Measurements from ENCODE around the gene DCLRE1C.

DNA sequence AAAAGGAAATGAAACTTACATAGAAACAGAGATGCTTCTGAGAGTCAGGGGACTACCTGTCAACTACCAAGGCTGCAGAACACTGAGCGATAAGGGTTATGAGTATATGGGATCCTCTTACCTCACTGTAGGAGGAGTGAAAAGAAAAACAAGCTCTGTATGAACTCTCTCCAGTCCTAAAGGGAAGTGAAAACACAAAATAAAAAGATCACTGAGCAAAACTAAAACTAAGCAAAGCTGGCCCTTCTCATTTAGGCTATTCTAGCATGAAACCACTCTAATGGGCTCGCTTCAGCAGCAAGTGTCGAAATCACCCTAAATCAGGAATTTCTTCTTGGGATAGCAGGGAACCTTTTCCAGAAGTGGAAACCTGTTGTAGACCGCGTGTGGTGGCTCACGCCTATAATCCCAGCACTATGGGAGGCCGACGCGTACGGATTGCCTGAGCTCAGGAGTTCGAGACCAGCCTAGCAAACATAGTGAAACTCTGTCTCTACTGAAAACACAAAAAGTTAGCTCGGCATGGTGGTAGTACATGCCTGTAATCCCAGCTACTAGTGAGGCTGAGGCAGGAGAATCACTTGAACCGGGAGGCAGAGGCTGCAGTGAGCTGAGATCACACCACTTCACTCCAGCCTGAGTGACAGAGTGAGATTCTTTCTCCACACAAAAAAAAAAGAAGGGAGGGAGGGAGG, 27.0 kb downstream of the DCLRE1C start:
- TF ChIP-seq, protein P1, sequence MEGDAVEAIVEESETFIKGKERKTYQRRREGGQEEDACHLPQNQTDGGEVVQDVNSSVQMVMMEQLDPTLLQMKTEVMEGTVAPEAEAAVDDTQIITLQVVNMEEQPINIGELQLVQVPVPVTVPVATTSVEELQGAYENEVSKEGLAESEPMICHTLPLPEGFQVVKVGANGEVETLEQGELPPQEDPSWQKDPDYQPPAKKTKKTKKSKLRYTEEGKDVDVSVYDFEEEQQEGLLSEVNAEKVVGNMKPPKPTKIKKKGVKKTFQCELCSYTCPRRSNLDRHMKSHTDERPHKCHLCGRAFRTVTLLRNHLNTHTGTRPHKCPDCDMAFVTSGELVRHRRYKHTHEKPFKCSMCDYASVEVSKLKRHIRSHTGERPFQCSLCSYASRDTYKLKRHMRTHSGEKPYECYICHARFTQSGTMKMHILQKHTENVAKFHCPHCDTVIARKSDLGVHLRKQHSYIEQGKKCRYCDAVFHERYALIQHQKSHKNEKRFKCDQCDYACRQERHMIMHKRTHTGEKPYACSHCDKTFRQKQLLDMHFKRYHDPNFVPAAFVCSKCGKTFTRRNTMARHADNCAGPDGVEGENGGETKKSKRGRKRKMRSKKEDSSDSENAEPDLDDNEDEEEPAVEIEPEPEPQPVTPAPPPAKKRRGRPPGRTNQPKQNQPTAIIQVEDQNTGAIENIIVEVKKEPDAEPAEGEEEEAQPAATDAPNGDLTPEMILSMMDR (IDR thresholded peaks at IDR 0.05) = no peak
- TF ChIP-seq POLR2A (IDR thresholded peaks at IDR 0.05) = no peak

Measured in adrenal gland (tissue), 5 donors.